ENCODE data around the gene CAMKMT. TPM values are rescaled to one million over a fixed set of nuclear protein-coding genes. Genes with fewer than 3 reads are reported as not detected.

CAMKMT gene
- polyA plus RNA-seq, 2 donors, result 5.2 to 5.6 TPM

GRCh38 chr2:44510246-44510645 is 148.5 kb downstream of the CAMKMT start:
- Histone ChIP-seq H3K4me3 (ENCODE audit: low read depth in 1 of 2, low read length in 2 of 2) (no peak overlapping the region), H3K4me1 (ENCODE audit: control insufficient read depth in 2 of 2, insufficient read depth in 2 of 2, low read length in 1 of 2) (no peaks in the 10 kb centered on the region), H3K9me3 (ENCODE audit: control insufficient read depth in 2 of 2, insufficient read depth in 1 of 2, low read depth in 1 of 2, low read length in 1 of 2) (no peaks in the 10 kb centered on the region), H3K27me3 (ENCODE audit: control insufficient read depth in 1 of 2, insufficient read depth in 2 of 2, low read length in 2 of 2) (no peaks in the 10 kb centered on the region), H3K36me3 (ENCODE audit: control insufficient read depth in 2 of 2, insufficient read depth in 2 of 2, low read length in 1 of 2) (no peaks in the 10 kb centered on the region), H3K27ac (ENCODE audit: low read depth in 2 of 2, low read length in 1 of 2) (no peak overlapping the region)
- WGBS, 2 donors, result 99% methylated on average over 2 of the region's 2 CpGs

GRCh38 chr2:44515416-44515815 is 153.7 kb downstream of the CAMKMT start:
- WGBS, 2 donors, result 32 to 34% methylated on average over 1 of the region's 1 CpG

GRCh38 chr2:44519026-44519425 is 157.3 kb downstream of the CAMKMT start:
- Histone ChIP-seq H3K27ac (ENCODE audit: low read depth in 2 of 2, low read length in 1 of 2) (no peak overlapping the region), H3K36me3 (ENCODE audit: control insufficient read depth in 2 of 2, insufficient read depth in 2 of 2, low read length in 1 of 2) (no peaks in the 10 kb centered on the region), H3K4me3 (ENCODE audit: low read depth in 1 of 2, low read length in 2 of 2) (no peak overlapping the region), H3K9me3 (ENCODE audit: control insufficient read depth in 2 of 2, insufficient read depth in 1 of 2, low read depth in 1 of 2, low read length in 1 of 2) (no peaks in the 10 kb centered on the region), H3K27me3 (ENCODE audit: control insufficient read depth in 1 of 2, insufficient read depth in 2 of 2, low read length in 2 of 2) (no peaks in the 10 kb centered on the region), H3K4me1 (ENCODE audit: control insufficient read depth in 2 of 2, insufficient read depth in 2 of 2, low read length in 1 of 2) (no peaks in the 10 kb centered on the region)
- WGBS, 2 donors, result 97 to 98% methylated on average over 1 of the region's 1 CpG

More at GRCh38 chr2:44515416-44515815, 153.7 kb downstream of the CAMKMT start:
- Histone ChIP-seq H3K27me3 (ENCODE audit: control insufficient read depth in 1 of 2, insufficient read depth in 2 of 2, low read length in 2 of 2) (no peaks in the 10 kb centered on the region), H3K4me3 (ENCODE audit: low read depth in 1 of 2, low read length in 2 of 2) (no peak overlapping the region), H3K27ac (ENCODE audit: low read depth in 2 of 2, low read length in 1 of 2) (no peak overlapping the region), H3K9me3 (ENCODE audit: control insufficient read depth in 2 of 2, insufficient read depth in 1 of 2, low read depth in 1 of 2, low read length in 1 of 2) (no peaks in the 10 kb centered on the region), H3K4me1 (ENCODE audit: control insufficient read depth in 2 of 2, insufficient read depth in 2 of 2, low read length in 1 of 2) (no peaks in the 10 kb centered on the region), H3K36me3 (ENCODE audit: control insufficient read depth in 2 of 2, insufficient read depth in 2 of 2, low read length in 1 of 2) (no peaks in the 10 kb centered on the region)

- H3K27me3 ChIP-seq (ENCODE audit: control insufficient read depth in 1 of 2, insufficient read depth in 2 of 2, low read length in 2 of 2), result no peaks in the 10 kb centered on the region
- no peaks in the 10 kb centered on the region for H3K36me3 ChIP-seq (ENCODE audit: control insufficient read depth in 2 of 2, insufficient read depth in 2 of 2, low read length in 1 of 2)
- H3K27ac ChIP-seq (ENCODE audit: low read depth in 2 of 2, low read length in 1 of 2), result no peak overlapping the region
- no peaks in the 10 kb centered on the region for H3K9me3 ChIP-seq (ENCODE audit: control insufficient read depth in 2 of 2, insufficient read depth in 1 of 2, low read depth in 1 of 2, low read length in 1 of 2)
- H3K4me1 ChIP-seq (ENCODE audit: control insufficient read depth in 2 of 2, insufficient read depth in 2 of 2, low read length in 1 of 2), result no peaks in the 10 kb centered on the region
- no peak overlapping the region for H3K4me3 ChIP-seq (ENCODE audit: low read depth in 1 of 2, low read length in 2 of 2)
These were observed 161.1 kb downstream of the CAMKMT start for GRCh38 chr2:44522846-44523245.

- Histone ChIP-seq H3K9me3 (ENCODE audit: control insufficient read depth in 2 of 2, insufficient read depth in 1 of 2, low read depth in 1 of 2, low read length in 1 of 2) (no peaks in the 10 kb centered on the region), H3K4me1 (ENCODE audit: control insufficient read depth in 2 of 2, insufficient read depth in 2 of 2, low read length in 1 of 2) (no peaks in the 10 kb centered on the region), H3K4me3 (ENCODE audit: low read depth in 1 of 2, low read length in 2 of 2) (no peak overlapping the region), H3K27ac (ENCODE audit: low read depth in 2 of 2, low read length in 1 of 2) (no peak overlapping the region), H3K27me3 (ENCODE audit: control insufficient read depth in 1 of 2, insufficient read depth in 2 of 2, low read length in 2 of 2) (no peaks in the 10 kb centered on the region), H3K36me3 (ENCODE audit: control insufficient read depth in 2 of 2, insufficient read depth in 2 of 2, low read length in 1 of 2) (no peaks in the 10 kb centered on the region)
- WGBS, 2 donors, result 83 to 90% methylated on average over 1 of the region's 1 CpG
These were observed 162.7 kb downstream of the CAMKMT start for GRCh38 chr2:44524347-44524926.

- H3K27me3 ChIP-seq (ENCODE audit: control insufficient read depth in 1 of 2, insufficient read depth in 2 of 2, low read length in 2 of 2), result no peaks in the 10 kb centered on the region
- 93 to 95% methylated on average over 4 of the region's 4 CpGs for WGBS, 2 donors
- H3K4me1 ChIP-seq (ENCODE audit: control insufficient read depth in 2 of 2, insufficient read depth in 2 of 2, low read length in 1 of 2), result no peaks in the 10 kb centered on the region
- no peak overlapping the region for H3K27ac ChIP-seq (ENCODE audit: low read depth in 2 of 2, low read length in 1 of 2)
- H3K4me3 ChIP-seq (ENCODE audit: low read depth in 1 of 2, low read length in 2 of 2), result no peak overlapping the region
- no peaks in the 10 kb centered on the region for H3K9me3 ChIP-seq (ENCODE audit: control insufficient read depth in 2 of 2, insufficient read depth in 1 of 2, low read depth in 1 of 2, low read length in 1 of 2)
- no peaks in the 10 kb centered on the region for H3K36me3 ChIP-seq (ENCODE audit: control insufficient read depth in 2 of 2, insufficient read depth in 2 of 2, low read length in 1 of 2)
These were observed 164.6 kb downstream of the CAMKMT start for GRCh38 chr2:44526352-44526751.

GRCh38 chr2:44528595-44528994 is 166.8 kb downstream of the CAMKMT start:
- Histone ChIP-seq H3K4me1 (ENCODE audit: control insufficient read depth in 2 of 2, insufficient read depth in 2 of 2, low read length in 1 of 2) (no peaks in the 10 kb centered on the region), H3K27me3 (ENCODE audit: control insufficient read depth in 1 of 2, insufficient read depth in 2 of 2, low read length in 2 of 2) (no peaks in the 10 kb centered on the region), H3K4me3 (ENCODE audit: low read depth in 1 of 2, low read length in 2 of 2) (no peak overlapping the region), H3K36me3 (ENCODE audit: control insufficient read depth in 2 of 2, insufficient read depth in 2 of 2, low read length in 1 of 2) (no peaks in the 10 kb centered on the region), H3K9me3 (ENCODE audit: control insufficient read depth in 2 of 2, insufficient read depth in 1 of 2, low read depth in 1 of 2, low read length in 1 of 2) (no peaks in the 10 kb centered on the region), H3K27ac (ENCODE audit: low read depth in 2 of 2, low read length in 1 of 2) (no peak overlapping the region)
- 84 to 95% methylated on average over 1 of the region's 1 CpG for WGBS, 2 donors

GRCh38 chr2:44529448-44529847 is 167.7 kb downstream of the CAMKMT start:
- no peaks in the 10 kb centered on the region for H3K4me1 ChIP-seq (ENCODE audit: control insufficient read depth in 2 of 2, insufficient read depth in 2 of 2, low read length in 1 of 2)
- H3K27ac ChIP-seq (ENCODE audit: low read depth in 2 of 2, low read length in 1 of 2), result no peak overlapping the region

GRCh38 chr2:44531289-44531688 is 169.5 kb downstream of the CAMKMT start:
- Histone ChIP-seq H3K27me3 (ENCODE audit: control insufficient read depth in 1 of 2, insufficient read depth in 2 of 2, low read length in 2 of 2) (no peaks in the 10 kb centered on the region), H3K4me1 (ENCODE audit: control insufficient read depth in 2 of 2, insufficient read depth in 2 of 2, low read length in 1 of 2) (no peaks in the 10 kb centered on the region), H3K36me3 (ENCODE audit: control insufficient read depth in 2 of 2, insufficient read depth in 2 of 2, low read length in 1 of 2) (no peaks in the 10 kb centered on the region), H3K27ac (ENCODE audit: low read depth in 2 of 2, low read length in 1 of 2) (no peak overlapping the region), H3K4me3 (ENCODE audit: low read depth in 1 of 2, low read length in 2 of 2) (no peak overlapping the region), H3K9me3 (ENCODE audit: control insufficient read depth in 2 of 2, insufficient read depth in 1 of 2, low read depth in 1 of 2, low read length in 1 of 2) (no peaks in the 10 kb centered on the region)
- WGBS, 2 donors, result 74 to 79% methylated on average over 2 of the region's 2 CpGs

More at GRCh38 chr2:44529448-44529847, 167.7 kb downstream of the CAMKMT start:
- Histone ChIP-seq H3K9me3 (ENCODE audit: control insufficient read depth in 2 of 2, insufficient read depth in 1 of 2, low read depth in 1 of 2, low read length in 1 of 2) (no peaks in the 10 kb centered on the region), H3K36me3 (ENCODE audit: control insufficient read depth in 2 of 2, insufficient read depth in 2 of 2, low read length in 1 of 2) (no peaks in the 10 kb centered on the region), H3K27me3 (ENCODE audit: control insufficient read depth in 1 of 2, insufficient read depth in 2 of 2, low read length in 2 of 2) (no peaks in the 10 kb centered on the region), H3K4me3 (ENCODE audit: low read depth in 1 of 2, low read length in 2 of 2) (no peak overlapping the region)

GRCh38 chr2:44532031-44532430 is 170.3 kb downstream of the CAMKMT start:
- Histone ChIP-seq H3K4me1 (ENCODE audit: control insufficient read depth in 2 of 2, insufficient read depth in 2 of 2, low read length in 1 of 2) (no peaks in the 10 kb centered on the region), H3K9me3 (ENCODE audit: control insufficient read depth in 2 of 2, insufficient read depth in 1 of 2, low read depth in 1 of 2, low read length in 1 of 2) (no peaks in the 10 kb centered on the region), H3K27me3 (ENCODE audit: control insufficient read depth in 1 of 2, insufficient read depth in 2 of 2, low read length in 2 of 2) (no peaks in the 10 kb centered on the region), H3K27ac (ENCODE audit: low read depth in 2 of 2, low read length in 1 of 2) (no peak overlapping the region), H3K36me3 (ENCODE audit: control insufficient read depth in 2 of 2, insufficient read depth in 2 of 2, low read length in 1 of 2) (no peaks in the 10 kb centered on the region), H3K4me3 (ENCODE audit: low read depth in 1 of 2, low read length in 2 of 2) (no peak overlapping the region)
- 70 to 90% methylated on average over 2 of the region's 2 CpGs for WGBS, 2 donors

All from esophagus (tissue), 2 donors.